H54 (cell line): ENCODE results near the gene DPYD.

ENCODE experiments used
- DNase-seq: peaks from one replicate; pipeline ENCODE4 v3.0.0; 2011; ENCODE audit warnings: low spot score, mixed read lengths; ENCODE audit not compliant: insufficient read length
- FAIRE-seq: peaks from 3 replicates; lab custom pipeline; 2011; peaks lifted over from hg19 to GRCh38; lab: Jason Lieb, UNC
- POLR2A ChIP-seq: IDR thresholded peaks from 2 replicates; pipeline ENCODE4 v1.6.1; 2011; ENCODE audit warnings: low read depth, mild to moderate bottlenecking, low read length

Gene DPYD

GRCh38 chr1:97551113-97551512 is 369.7 kb downstream of the DPYD start:
- TF ChIP-seq POLR2A = no peak
- FAIRE-seq (no peak), DNase-seq (no peak)

GRCh38 chr1:97545446-97545845 is 375.4 kb downstream of the DPYD start:
- DNase-seq (no peak), FAIRE-seq (no peak)
- TF ChIP-seq POLR2A = no peak

GRCh38 chr1:97540346-97540888 is 380.4 kb downstream of the DPYD start:
- TF ChIP-seq POLR2A = no peak
- FAIRE-seq (no peak), DNase-seq (no peak)

GRCh38 chr1:97538113-97538512 is 382.7 kb downstream of the DPYD start:
- no peak for DNase-seq
- TF ChIP-seq POLR2A = no peak
- no peak for FAIRE-seq

DNA sequence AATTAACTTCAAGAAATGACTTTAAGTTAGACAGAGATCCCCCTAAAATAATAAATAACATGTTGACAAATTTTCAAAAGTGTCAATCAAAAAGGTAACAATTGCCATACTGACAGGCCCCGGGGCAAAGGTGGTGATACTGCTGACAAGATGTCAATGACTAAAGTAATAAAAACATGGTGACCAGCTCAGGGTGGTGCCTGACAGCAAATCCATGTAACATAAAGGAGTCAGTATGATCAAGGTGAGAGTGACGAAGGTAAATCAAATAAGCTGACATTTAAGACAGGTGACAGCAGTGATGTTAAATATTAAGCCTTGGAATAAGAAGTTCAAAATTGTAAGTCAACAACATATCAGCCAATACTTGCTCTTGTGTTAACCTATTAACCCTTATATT is 387.5 kb downstream of the DPYD start:
- DNase-seq (no peak), FAIRE-seq (peak; percentile 68)
- TF ChIP-seq POLR2A = no peak

GRCh38 chr1:97529600-97529999 is 391.2 kb downstream of the DPYD start:
- FAIRE-seq = no peak
- no peak for TF ChIP-seq POLR2A
- DNase-seq = no peak

DNA sequence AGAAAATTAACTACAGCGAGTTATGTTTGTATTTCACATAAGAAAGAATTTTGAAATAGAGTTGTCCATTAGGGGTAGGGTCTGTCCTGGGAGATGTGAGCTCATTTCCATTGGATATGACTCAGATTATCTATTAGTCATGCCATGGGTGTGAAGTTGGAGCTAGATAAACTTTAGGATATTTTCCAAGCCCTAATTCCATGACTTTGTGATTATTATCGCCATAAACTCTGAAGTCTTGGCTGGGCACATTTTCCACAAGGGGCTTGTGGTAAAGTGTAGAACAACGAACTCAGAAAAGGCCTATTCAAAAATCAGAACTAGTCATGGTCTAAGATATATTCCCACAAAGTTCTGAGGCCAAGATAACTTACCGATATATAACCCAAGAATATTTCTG is 396.6 kb downstream of the DPYD start:
- FAIRE-seq = no peak
- TF ChIP-seq POLR2A = no peak
- DNase-seq = no peak

GRCh38 chr1:97516588-97516987 is 404.2 kb downstream of the DPYD start:
- FAIRE-seq (no peak), DNase-seq (no peak)
- TF ChIP-seq POLR2A = no peak

DNA sequence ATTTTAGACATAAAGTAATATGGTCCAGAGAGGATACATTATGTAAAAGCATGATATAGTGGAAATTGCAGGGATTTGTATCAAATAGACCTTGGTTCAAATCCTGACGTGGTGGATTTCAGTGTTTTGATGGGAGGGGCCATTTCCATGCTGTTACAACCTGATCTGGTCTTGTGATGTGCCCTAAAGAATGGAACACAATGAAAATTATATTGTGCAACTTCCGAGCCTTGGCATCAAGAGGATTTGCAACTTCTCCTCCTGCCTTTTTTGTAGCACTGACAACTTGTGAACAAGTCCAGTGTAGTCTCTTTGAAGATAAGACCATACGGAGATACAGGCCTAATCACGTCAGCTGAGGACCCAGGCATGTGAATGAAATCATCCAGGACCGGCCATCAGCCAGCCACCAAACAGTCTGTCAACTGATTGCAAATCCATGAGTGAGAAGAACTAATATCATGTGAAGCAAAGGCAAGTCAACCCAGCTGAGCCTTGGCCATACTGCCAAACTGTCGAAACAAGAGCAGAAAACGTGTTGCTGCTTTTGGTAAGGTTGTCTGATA is 412.1 kb downstream of the DPYD start:
- FAIRE-seq (no peak), DNase-seq (no peak)
- TF ChIP-seq POLR2A = no peak

DNA sequence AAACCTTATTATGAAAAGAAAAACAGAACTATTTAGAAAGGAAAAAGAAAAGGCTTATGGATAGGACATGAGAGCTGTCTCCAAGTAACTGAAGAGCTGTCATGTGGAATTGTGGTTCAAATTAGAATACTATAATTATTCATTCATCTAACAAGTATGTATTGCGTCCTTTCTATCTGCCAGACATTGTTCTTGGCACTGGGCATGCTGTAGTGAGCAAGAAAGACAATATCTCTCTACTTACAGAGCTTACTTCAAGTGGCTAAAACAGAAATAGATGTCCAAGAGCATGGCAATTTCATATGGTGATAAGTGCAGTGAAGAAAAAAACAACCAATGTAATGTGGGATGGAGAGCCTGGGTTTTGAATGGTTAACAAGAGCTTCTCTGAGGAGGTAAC is 413.0 kb downstream of the DPYD start:
- no peak for DNase-seq
- TF ChIP-seq POLR2A = no peak

DNA sequence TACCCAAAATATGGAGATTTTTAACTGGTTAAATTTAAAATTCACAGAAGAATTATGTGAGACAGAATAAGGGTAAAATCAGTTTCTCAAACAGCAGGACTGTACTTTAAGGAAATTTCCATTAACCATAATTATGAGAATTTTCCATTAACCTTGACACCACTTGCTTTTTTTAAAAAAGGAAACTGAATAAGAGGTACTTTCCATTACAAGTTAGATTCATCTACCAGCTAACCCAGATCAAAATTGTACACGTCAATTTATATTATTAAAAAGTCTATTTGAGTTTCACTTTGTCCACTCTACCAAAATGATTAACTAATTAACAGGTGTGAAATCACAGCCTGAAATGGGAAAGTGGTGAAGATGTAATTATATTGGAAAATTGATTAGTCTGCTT is 414.5 kb downstream of the DPYD start:
- FAIRE-seq (no peak), DNase-seq (no peak)
- TF ChIP-seq POLR2A = no peak

More for the DNA sequence above, 413.0 kb downstream of the DPYD start:
- FAIRE-seq = no peak

GRCh38 chr1:97505816-97506215 is 415.0 kb downstream of the DPYD start:
- DNase-seq (no peak), FAIRE-seq (no peak)
- TF ChIP-seq POLR2A = no peak

GRCh38 chr1:97505289-97505688 is 415.5 kb downstream of the DPYD start:
- DNase-seq = no peak
- TF ChIP-seq POLR2A = no peak
- FAIRE-seq = no peak

- TF ChIP-seq POLR2A = no peak
- DNase-seq = no peak
- FAIRE-seq = no peak
Measured at GRCh38 chr1:97502360-97502759, 418.5 kb downstream of the DPYD start.

GRCh38 chr1:97501628-97502027 is 419.2 kb downstream of the DPYD start:
- no peak for DNase-seq
- TF ChIP-seq POLR2A = no peak
- FAIRE-seq = no peak

DNA sequence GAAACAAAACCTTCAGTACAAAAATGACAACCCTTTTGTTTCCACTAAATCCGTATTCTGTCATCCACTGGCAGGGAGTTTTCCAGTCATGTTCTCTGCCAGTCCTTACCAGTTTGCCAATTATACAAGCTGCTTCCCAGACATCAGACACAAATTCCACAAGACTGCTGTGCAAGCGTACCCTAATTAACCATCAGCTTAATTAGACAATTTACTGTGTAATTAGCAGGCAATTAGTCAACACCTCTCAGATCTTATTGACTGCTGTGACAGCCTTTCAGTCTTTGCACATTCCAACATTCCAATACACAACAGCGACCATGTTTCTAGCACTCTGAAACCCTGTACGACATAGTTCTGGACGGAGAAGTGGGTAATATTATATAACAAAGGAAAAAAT is 420.1 kb downstream of the DPYD start:
- no peak for TF ChIP-seq POLR2A
- DNase-seq (no peak), FAIRE-seq (peak; percentile 66)
